ENCODE measurements around the gene KLHL1. TPM values are rescaled to one million over a fixed set of nuclear protein-coding genes. Genes with fewer than 3 reads are reported as not detected.

The KLHL1 gene
- polyA plus RNA-seq, 3 donors: 0.69 to 1.1 (median 1.1) TPM

DNA sequence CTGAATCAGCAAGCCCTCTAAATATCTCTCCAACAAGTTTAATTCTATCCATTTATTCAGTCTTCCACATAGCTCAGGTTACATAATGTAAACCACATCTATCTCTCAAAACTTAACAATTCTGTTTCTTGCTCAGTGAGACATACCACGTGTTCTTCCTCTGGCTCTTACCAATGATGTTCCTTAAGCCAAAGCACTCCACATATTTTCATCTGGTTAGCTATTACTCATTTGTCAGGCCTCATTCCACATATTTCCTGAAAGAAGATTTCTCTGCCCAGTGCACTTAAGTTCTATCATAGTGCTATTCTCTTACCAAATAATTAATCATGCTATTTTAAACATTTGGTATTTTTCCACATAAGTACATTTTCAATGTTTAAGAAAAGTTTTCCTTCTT is 403.9 kb downstream of the KLHL1 start:
- DNase-seq (ENCODE audit: low read depth in 3 of 3, low spot score in 2 of 3): no peak

DNA sequence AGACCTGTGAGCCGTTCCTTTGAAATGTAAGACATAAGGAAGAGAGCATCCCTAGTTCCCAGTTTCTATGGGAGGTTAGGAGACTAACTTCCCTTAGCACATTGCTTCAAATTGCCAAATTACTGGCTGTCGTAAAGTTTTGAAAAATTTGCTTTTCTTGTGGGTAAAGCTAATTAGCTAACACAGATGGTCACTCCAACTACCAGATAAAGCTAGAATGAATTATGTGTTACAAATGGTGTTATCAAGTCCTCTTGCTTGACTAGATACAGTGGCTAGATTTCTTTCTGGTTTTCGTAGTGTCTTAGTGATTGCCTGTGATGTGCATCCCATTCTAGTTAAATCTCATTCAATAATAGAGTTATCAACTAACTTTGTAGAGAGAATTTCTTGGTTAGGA is 417.3 kb downstream of the KLHL1 start:
- no peak for DNase-seq (ENCODE audit: low read depth in 3 of 3, low spot score in 2 of 3)

DNA sequence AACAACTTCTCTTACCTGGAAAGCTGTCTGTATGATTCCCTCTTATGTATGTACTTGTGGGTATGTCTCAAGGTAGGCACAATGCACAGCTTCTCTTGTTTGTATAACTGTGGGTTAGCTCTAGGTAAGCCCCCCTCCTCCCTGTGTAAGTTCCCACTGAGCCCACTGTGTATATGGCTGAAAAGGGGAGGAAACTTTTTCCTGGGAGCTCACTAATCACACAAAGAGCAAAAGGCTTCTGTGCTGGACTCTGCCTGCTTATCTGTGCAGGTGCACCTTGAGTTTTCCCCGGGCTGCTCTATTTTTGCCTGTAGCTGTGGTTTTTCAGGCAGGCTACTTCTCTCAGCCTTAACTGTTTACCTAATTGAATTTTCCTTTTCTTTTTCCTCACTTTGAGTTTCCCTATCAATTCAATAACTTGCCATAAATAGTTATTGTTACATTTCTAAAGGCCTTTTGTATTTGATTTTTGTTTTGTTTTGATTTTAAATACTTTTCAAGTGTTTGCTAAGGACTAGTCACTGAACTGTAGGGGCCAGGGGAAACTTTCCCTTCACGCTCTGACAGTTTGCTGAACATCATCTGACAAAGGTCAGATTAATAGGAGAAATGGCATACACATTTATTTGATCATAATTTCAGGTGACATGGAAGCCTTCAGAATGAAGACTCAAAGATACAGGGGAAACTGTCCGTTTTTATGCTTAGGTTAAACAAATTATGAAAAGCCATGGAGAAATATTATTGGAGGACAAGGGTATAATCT is 424.1 kb downstream of the KLHL1 start:
- DNase-seq (ENCODE audit: low read depth in 3 of 3, low spot score in 2 of 3): no peak

DNA sequence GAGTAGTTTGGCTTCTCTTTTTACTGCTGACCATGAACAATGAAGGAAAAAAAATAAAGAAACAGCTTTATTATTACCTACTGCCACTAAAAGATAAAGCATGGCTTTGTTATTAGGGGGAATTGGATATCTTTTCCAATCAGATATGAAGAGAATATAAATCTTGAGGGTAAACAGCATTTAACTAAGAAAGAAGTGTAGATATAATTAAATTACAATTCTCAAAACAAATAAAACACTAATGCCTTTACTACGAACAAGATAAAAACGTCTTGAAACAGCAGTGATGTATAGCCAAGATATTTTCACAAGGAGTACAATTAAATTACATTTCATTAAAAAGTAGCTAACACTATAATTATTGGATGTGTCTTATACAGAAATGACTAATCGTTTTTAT is 426.5 kb downstream of the KLHL1 start:
- no peak for DNase-seq (ENCODE audit: low read depth in 3 of 3, low spot score in 2 of 3)

DNA sequence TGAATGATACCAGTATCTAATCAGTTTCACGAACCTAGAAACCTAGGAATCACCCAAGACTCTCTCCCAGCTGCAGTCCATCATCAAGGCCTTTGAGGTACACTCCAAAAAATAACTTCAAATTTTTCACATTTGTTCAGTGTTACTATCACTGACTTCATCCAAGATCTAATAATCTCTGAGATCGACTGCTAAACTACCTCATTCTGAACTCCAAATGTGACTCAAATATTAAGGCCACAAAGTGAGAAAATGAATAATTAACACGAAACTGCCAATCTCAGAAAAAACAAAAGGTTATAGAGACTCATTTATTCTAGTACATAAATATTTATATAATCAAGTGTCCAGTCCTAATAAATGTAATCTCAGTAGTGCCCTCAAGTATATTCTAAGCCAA is 430.9 kb downstream of the KLHL1 start:
- no peak for DNase-seq (ENCODE audit: low read depth in 3 of 3, low spot score in 2 of 3)

DNA sequence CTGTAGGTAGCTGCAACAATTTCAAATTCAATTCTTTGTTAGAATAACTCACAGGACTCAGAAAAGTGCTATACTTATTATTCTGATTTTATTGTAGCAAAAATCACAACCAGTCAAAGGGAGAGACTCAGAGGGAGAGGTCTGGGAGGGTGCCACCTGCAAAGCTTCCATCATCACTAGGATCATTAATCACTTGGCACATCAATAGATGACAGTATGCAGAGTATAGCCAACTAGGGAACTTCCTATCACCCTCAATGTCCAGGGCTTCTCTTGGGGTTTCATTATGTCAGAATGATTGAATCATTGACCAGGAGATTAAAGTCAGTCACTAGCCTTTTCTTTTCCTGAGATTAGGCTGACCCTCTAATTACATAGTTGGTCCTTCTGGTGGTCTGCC is 432.0 kb downstream of the KLHL1 start:
- DNase-seq (ENCODE audit: low read depth in 3 of 3, low spot score in 2 of 3): no peak

DNA sequence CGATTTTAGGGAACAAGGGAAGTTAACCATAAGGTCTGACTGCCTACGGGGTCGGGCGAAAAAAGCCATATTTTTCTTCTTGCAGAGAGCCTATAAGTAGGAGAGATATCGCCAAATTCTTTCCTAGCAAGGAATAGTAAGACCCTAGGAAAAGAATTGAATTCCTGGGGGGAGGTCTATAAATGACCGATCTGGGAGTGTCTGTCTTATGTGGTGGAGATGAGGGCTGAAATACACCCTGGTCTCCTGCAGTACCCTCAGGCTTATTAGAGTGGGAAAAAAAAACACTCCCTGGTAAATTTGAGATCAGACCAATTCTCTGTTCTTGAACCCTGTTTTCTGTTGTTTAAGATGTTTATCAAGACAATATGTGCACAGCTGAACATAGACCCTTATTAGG is 448.1 kb downstream of the KLHL1 start:
- DNase-seq (ENCODE audit: low read depth in 3 of 3, low spot score in 2 of 3): no peak

DNA sequence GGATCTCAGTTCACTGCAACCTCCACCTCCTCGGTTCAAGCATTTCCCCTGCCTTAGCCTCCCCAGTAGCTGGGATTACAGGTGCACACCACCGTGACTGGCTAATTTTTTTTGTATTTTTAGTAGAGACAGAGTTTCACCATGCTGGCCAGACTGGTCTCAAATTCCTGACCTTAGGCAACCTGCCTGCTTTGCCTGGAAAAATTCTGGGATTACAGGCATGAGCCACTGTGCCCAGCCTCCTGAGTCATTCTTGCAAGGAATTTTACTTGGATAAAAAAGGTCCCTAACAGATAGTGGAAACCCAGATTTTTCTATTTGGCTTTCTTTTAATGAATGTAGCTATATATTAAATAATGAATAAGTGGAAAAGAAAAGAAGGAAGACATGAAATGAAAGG is 450.6 kb downstream of the KLHL1 start:
- DNase-seq (ENCODE audit: low read depth in 3 of 3, low spot score in 2 of 3): no peak

DNA sequence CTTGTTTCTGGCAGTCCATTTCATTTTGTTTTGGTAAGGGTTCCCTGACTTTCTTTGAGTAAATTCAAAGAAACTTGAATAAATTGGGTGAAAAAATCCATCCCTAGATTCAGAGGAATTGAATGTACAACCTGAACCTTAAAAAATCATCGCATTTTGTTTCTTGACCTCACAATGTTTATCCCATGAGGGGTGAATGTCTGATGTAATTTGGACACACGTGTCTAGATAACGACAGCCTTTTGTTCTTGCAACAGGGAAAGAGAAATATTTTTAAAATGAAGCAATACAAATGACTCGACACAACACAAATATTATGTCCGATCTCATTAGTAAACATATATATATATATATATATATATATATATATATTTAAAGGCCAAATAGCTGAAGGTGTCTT is 453.9 kb downstream of the KLHL1 start:
- no peak for DNase-seq (ENCODE audit: low read depth in 3 of 3, low spot score in 2 of 3)

Other genes starting within 250 kb of the KLHL1 start
- gene ATXN8OS, start 626 bp downstream of the KLHL1 start, polyA plus RNA-seq (ENCODE audit: insufficient read length in 3 of 3): under 1 TPM; 0.22 to 0.37 (median 0.32) TPM

All from right renal cortex interstitium (tissue), 3 donors.